K562 (cell line): ENCODE results near the gene CTSO. TPM values are rescaled to one million over a fixed set of nuclear protein-coding genes. Genes with fewer than 3 reads are reported as not detected.

Experiments
- ATAC-seq: fragments of 200-7000 bp; cut with Tn5 transposase; 3 replicates; pipeline ENCODE4 v1.9.1; 2020; ENCODE audit warnings: moderate library complexity
- BruUV-seq: library from RNA; stranded (reverse); fragments of 400-500 nt; replicated peaks from 2 replicates; lab custom pipeline; 2021; lab: Mats Ljungman, UMichigan
- CTCF ChIA-PET: fragments of 300-600 bp; formaldehyde crosslinking; extraction: SDS; loops from one replicate; lab custom pipeline; 2021; ENCODE audit warnings: low intra/inter-chr PET ratio; lab: Yijun Ruan, JAX
- POLR2A ChIA-PET: fragments of 300-600, 350-650 bp; sonication (Branson Sonifier 250); formaldehyde crosslinking; extraction: SDS; loops from one replicate; lab custom pipeline; 2021; ENCODE audit warnings: antibody characterized with exemption, inconsistent platforms; lab: Yijun Ruan, JAX
- DNase-seq, 4 experiments: peaks; one replicate each; pipeline versions ENCODE4 v3.0.0 to v3.0.0-alpha.2; 2011 to 2018; ENCODE audit warnings: low spot score in 3 of 4, mixed read lengths in 3 of 4; ENCODE audit errors: extremely low read depth in 1 of 4
- FAIRE-seq: peaks from 2 replicates; lab custom pipeline; 2011; peaks lifted over from hg19 to GRCh38; lab: Jason Lieb, UNC
- H2AFZ ChIP-seq: 2 replicates; pipeline ENCODE4 v1.6.0; 2011; ENCODE audit warnings: low read depth, low read length, control low read depth, inconsistent platforms
- H3K27ac ChIP-seq: fragments of 200-600 bp; 3 replicates; pipeline ENCODE4 v1.8.0; 2011; ENCODE audit warnings: low read depth, mild to moderate bottlenecking, control low read depth, inconsistent platforms, low read length, moderate library complexity, mixed read lengths; ENCODE audit errors: extremely low read depth
- H3K27me3 ChIP-seq, 2 experiments: fragments of 300-600 bp in 1 of 2; 2 replicates in 1 of 2; 3 replicates in 1 of 2; pipeline versions ENCODE4 v1.6.0 to v1.8.0; 2011; ENCODE audit warnings: inconsistent platforms in 2 of 2, low read length in 2 of 2, mild to moderate bottlenecking in 1 of 2, mixed read lengths in 1 of 2, moderate library complexity in 1 of 2; ENCODE audit not compliant: control insufficient read depth in 2 of 2, insufficient read depth in 2 of 2
- H3K36me3 ChIP-seq: fragments of 300-600 bp; 3 replicates; pipeline ENCODE4 v1.8.0; 2011; ENCODE audit warnings: mild to moderate bottlenecking, low read length, inconsistent platforms; ENCODE audit not compliant: control insufficient read depth, insufficient read depth
- H3K4me1 ChIP-seq, 2 experiments: fragments of 200-600 bp in 1 of 2; replicated peaks in 1 of 2; 2 replicates in 1 of 2; 3 replicates in 1 of 2; pipeline versions ENCODE4 v1.5.1 to v1.8.0; 2011; ENCODE audit warnings: inconsistent platforms in 2 of 2, low read length in 2 of 2, mild to moderate bottlenecking in 1 of 2, mixed read lengths in 1 of 2, moderate library complexity in 1 of 2; ENCODE audit not compliant: control insufficient read depth in 2 of 2, insufficient read depth in 2 of 2
- H3K4me2 ChIP-seq: 2 replicates; pipeline ENCODE4 v1.6.1; 2011; ENCODE audit warnings: low read length, control low read depth, inconsistent platforms, mixed read lengths; ENCODE audit not compliant: insufficient read depth
- H3K4me3 ChIP-seq: fragments of 200-600 bp; sonication (generic), shearing (Covaris generic); 2 replicates; pipeline ENCODE4 v1.5.1; 2016; ENCODE audit warnings: control low read depth, inconsistent platforms
- H3K79me2 ChIP-seq: fragments of 200-600 bp; 3 replicates; pipeline ENCODE4 v1.8.0; 2011; ENCODE audit warnings: low read length, inconsistent platforms; ENCODE audit not compliant: control insufficient read depth, insufficient read depth
- H3K9ac ChIP-seq, 2 experiments: 2 replicates each; pipeline versions ENCODE4 v1.6.0 to v1.6.1; 2011; ENCODE audit warnings: low read depth in 2 of 2, low read length in 2 of 2, control low read depth in 1 of 2, inconsistent platforms in 1 of 2, mild to moderate bottlenecking in 1 of 2, mixed read lengths in 1 of 2; ENCODE audit not compliant: insufficient read depth in 1 of 2
- H3K9me1 ChIP-seq: one replicate; pipeline ENCODE4 v1.6.0; 2011; ENCODE audit warnings: inconsistent platforms, mild to moderate bottlenecking, low read length, moderate library complexity; ENCODE audit not compliant: control insufficient read depth, insufficient read depth
- H3K9me3 ChIP-seq: replicated peaks from 2 replicates; pipeline ENCODE4 v1.5.1; 2011; ENCODE audit warnings: low read depth, low read length, inconsistent platforms; ENCODE audit not compliant: control insufficient read depth, insufficient read depth
- H4K20me1 ChIP-seq: replicated peaks from 2 replicates; pipeline ENCODE4 v1.6.1; 2011; ENCODE audit warnings: low read length, inconsistent platforms, mixed read lengths; ENCODE audit not compliant: control insufficient read depth, insufficient read depth
- BACH1 ChIP-seq: fragments of 200-800 bp; sonication (Bioruptor generic); IDR thresholded peaks from 2 replicates; pipeline ENCODE4 v1.6.1; 2016; ENCODE audit warnings: missing genetic modification characterization, missing compliant biosample characterization
- CSDE1 ChIP-seq, 2 experiments: fragments of 450-650 bp; IDR thresholded peaks; 2 replicates each; pipeline ENCODE4 v1.6.1; 2016; ENCODE audit warnings: mild to moderate bottlenecking in 1 of 2
- E2F1 ChIP-seq: sonication (generic); formaldehyde crosslinking; IDR thresholded peaks from 2 replicates; pipeline ENCODE4 v1.8.1; 2023; ENCODE audit warnings: mild to moderate bottlenecking, missing genetic modification reagents, moderate library complexity
- NFE2L1 ChIP-seq: fragments of 450-650 bp; IDR thresholded peaks from 2 replicates; pipeline ENCODE4 v1.6.1; 2016; ENCODE audit warnings: missing genetic modification characterization, low read depth, mild to moderate bottlenecking, missing compliant biosample characterization, moderate library complexity, borderline replicate concordance
- PATZ1 ChIP-seq: fragments of 250-450 bp; sonication (Bioruptor Pico); IDR thresholded peaks from 2 replicates; pipeline ENCODE4 v1.5.0; 2020; ENCODE audit warnings: mild to moderate bottlenecking, borderline replicate concordance
- WGBS: fragments of 100-300 bp; shearing (Covaris generic); methylation state at CpG from one replicate; pipeline ENCODE4 v1.1.6; 2016; ENCODE audit warnings: low coverage, mixed read lengths; ENCODE audit not compliant: insufficient coverage; ENCODE audit errors: missing lambda C conversion rate; 5-methylcytosine and 5-hydroxymethylcytosine counted together
- in situ Hi-C: fragments of 300-500 bp; cut with MboI; formaldehyde crosslinking; loops from 4 replicates; pipeline ENCODE4 v1.15.0; 2018; ENCODE audit warnings: inconsistent platforms, mixed read lengths
- intact Hi-C: fragments of 100-400 bp; cut with micrococcal nuclease; formaldehyde crosslinking; loops from 2 replicates; pipeline ENCODE4 v1.14.2; 2022
- polyA plus RNA-seq, 8 experiments: library from polyadenylated mRNA; depleted of rRNA in 4 of 8; stranded (reverse) in 5 of 8; unstranded in 3 of 8; fragments of >200 nt; fragmentation: Nextera tagmentation in 2 of 8; fragmentation: Illumina TruSeq in 1 of 8; extraction: Ambion mirVana in 2 of 8; extraction: Trizol in 1 of 8; gene quantifications; 2 replicates each; pipeline versions ENCODE4 v1.2.1 to v1.2.3, GENCODE V29; 2011 to 2014; ENCODE audit warnings: inconsistent platforms in 1 of 8, missing spikeins in 1 of 8
- total RNA-seq, 7 experiments: library from RNA; depleted of rRNA in 6 of 7; stranded (reverse); fragments of >200 nt in 6 of 7; fragmentation: Illumina TruSeq in 2 of 7; extraction: Trizol in 2 of 7; gene quantifications; 2 replicates each; pipeline versions ENCODE4 v1.2.1 to v1.2.3, GENCODE V29; 2011 to 2021; ENCODE audit warnings: low replicate concordance in 1 of 7
- TF ChIP-seq, protein P1 (sequence below): fragments of 250-450 bp; sonication (Bioruptor Pico); IDR thresholded peaks from 2 replicates; pipeline ENCODE4 v1.4.0; 2020; ENCODE audit warnings: mild to moderate bottlenecking, moderate library complexity
- TF ChIP-seq, protein P2 (sequence below): fragments of 450-650 bp; formaldehyde crosslinking; IDR thresholded peaks from 2 replicates; pipeline ENCODE4 v1.4.0; 2022; ENCODE audit warnings: mild to moderate bottlenecking, moderate library complexity

The CTSO gene
- total and polyA plus RNA-seq, 9 of the 15 experiments (the other 6 are each of a cell fraction or from before 2014, with no cell fraction given): 0.03 to 0.07 (median 0.04) TPM; not detected in 5

DNA sequence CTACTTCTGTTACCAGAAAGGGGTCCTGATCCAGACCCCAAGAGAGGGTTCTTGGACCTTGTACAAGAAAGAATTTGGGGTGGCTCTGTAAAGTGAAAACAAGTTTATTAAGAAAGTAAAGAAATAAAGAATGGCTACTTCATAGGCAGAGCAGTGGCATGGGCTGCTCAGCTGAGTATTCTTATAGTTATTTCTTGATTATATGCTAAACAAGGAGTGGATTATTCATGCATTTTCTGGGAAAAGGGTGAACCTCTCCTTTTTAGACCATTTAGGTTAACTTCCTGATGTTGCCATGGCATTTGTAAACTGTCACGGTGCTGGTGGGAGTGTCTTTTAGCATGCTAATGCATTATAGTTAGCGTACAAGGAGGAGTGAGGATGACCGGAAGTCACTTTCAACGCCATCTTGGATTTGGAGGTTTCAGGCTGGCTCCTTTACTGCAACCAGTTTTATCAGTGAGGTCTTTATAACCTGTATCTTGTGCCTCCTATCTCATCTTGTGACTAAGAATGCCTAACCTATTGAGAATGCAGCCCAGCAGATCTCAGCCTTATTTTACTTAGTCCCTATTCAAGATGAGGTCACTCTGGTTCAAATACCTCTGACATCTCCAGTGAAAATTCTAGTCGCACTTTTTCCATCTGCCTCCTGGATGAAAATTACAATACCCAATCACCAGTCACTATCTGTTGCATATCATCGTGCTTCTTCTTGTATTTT, 65.7 kb downstream of the CTSO start:
- no peaks in the 10 kb centered on the region for H3K79me2 ChIP-seq
- H3K9ac ChIP-seq: no peak overlapping the region
- FAIRE-seq (no peak), ATAC-seq (no peak), DNase-seq (no peak)
- H3K9me3 ChIP-seq: no peaks in the 10 kb centered on the region
- no peaks in the 10 kb centered on the region for H3K36me3 ChIP-seq
- H4K20me1 ChIP-seq: no peaks in the 10 kb centered on the region
- no peaks in the 10 kb centered on the region for H3K4me1 ChIP-seq
- H3K9me1 ChIP-seq: no peaks in the 10 kb centered on the region
- no TSS peak for BruUV-seq
- POLR2A ChIA-PET: no interaction called here
- CTCF ChIA-PET: no interaction called here
- in situ Hi-C loops: no loop called here
- WGBS: 0% methylated on average over 6 of the region's 6 CpGs
- no peak overlapping the region for H2AFZ ChIP-seq
- H3K4me3 ChIP-seq: no peak overlapping the region
- intact Hi-C loops: no loop called here
- no peaks in the 10 kb centered on the region for H3K27me3 ChIP-seq
- no peak overlapping the region for H3K4me2 ChIP-seq
- no peak overlapping the region for H3K27ac ChIP-seq
- TF ChIP-seq E2F1 (no peak), BACH1 (tag) (no peak), PATZ1 (no peak), NFE2L1 (tag) (no peak), CSDE1 (IDR thresholded peaks at IDR 0.05) (no peak)
- TF ChIP-seq, protein P1, sequence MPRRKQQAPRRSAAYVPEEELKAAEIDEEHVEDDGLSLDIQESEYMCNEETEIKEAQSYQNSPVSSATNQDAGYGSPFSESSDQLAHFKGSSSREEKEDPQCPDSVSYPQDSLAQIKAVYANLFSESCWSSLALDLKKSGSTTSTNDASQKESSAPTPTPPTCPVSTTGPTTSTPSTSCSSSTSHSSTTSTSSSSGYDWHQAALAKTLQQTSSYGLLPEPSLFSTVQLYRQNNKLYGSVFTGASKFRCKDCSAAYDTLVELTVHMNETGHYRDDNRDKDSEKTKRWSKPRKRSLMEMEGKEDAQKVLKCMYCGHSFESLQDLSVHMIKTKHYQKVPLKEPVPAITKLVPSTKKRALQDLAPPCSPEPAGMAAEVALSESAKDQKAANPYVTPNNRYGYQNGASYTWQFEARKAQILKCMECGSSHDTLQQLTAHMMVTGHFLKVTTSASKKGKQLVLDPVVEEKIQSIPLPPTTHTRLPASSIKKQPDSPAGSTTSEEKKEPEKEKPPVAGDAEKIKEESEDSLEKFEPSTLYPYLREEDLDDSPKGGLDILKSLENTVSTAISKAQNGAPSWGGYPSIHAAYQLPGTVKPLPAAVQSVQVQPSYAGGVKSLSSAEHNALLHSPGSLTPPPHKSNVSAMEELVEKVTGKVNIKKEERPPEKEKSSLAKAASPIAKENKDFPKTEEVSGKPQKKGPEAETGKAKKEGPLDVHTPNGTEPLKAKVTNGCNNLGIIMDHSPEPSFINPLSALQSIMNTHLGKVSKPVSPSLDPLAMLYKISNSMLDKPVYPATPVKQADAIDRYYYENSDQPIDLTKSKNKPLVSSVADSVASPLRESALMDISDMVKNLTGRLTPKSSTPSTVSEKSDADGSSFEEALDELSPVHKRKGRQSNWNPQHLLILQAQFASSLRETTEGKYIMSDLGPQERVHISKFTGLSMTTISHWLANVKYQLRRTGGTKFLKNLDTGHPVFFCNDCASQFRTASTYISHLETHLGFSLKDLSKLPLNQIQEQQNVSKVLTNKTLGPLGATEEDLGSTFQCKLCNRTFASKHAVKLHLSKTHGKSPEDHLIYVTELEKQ (CRISPR knock-in tag): no peak
- TF ChIP-seq, protein P2, sequence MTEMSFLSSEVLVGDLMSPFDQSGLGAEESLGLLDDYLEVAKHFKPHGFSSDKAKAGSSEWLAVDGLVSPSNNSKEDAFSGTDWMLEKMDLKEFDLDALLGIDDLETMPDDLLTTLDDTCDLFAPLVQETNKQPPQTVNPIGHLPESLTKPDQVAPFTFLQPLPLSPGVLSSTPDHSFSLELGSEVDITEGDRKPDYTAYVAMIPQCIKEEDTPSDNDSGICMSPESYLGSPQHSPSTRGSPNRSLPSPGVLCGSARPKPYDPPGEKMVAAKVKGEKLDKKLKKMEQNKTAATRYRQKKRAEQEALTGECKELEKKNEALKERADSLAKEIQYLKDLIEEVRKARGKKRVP: no peak
